ENCODE data around the gene EBF3. TPM values are rescaled to one million over a fixed set of nuclear protein-coding genes. Genes with fewer than 3 reads are reported as not detected.

The EBF3 gene
- total RNA-seq, 1 donor = 14.7 TPM

GRCh38 chr10:129864082-129864481 lies 100.0 kb downstream of the EBF3 start:
- TF ChIP-seq, protein P1, sequence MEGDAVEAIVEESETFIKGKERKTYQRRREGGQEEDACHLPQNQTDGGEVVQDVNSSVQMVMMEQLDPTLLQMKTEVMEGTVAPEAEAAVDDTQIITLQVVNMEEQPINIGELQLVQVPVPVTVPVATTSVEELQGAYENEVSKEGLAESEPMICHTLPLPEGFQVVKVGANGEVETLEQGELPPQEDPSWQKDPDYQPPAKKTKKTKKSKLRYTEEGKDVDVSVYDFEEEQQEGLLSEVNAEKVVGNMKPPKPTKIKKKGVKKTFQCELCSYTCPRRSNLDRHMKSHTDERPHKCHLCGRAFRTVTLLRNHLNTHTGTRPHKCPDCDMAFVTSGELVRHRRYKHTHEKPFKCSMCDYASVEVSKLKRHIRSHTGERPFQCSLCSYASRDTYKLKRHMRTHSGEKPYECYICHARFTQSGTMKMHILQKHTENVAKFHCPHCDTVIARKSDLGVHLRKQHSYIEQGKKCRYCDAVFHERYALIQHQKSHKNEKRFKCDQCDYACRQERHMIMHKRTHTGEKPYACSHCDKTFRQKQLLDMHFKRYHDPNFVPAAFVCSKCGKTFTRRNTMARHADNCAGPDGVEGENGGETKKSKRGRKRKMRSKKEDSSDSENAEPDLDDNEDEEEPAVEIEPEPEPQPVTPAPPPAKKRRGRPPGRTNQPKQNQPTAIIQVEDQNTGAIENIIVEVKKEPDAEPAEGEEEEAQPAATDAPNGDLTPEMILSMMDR (IDR thresholded peaks at IDR 0.05; ENCODE audit: insufficient read depth, low read length) = no peak
- H3K4me3 ChIP-seq (ENCODE audit: low read depth, low read length) = no peak overlapping the region
- DNase-seq (ENCODE audit: low read depth) = no peak

DNA sequence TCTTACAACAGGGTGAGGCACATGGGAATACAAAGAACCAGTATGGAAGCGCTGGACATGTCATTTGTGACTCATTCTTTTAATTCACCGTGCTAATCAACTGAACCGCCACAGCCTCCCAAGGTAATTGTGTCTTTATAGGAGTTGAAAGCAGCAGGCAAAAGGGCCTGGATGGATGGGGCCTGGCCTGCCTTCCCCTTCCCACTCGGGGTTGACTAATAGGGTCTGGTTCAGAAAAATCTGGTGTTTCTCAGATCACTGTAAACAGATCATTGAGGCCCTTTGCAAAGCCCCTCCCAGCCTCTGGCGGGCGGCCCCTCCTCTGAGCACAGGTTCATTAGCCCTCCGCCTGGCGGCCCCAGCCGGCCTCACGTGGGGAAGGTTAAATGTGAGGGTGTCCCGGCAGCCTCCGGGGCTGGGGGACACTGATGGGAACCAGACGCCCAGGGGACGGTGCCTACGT lies 100.8 kb downstream of the EBF3 start:
- H3K4me3 ChIP-seq (ENCODE audit: low read depth, low read length) = no peak overlapping the region
- TF ChIP-seq, protein P1 (IDR thresholded peaks at IDR 0.05; ENCODE audit: insufficient read depth, low read length) = no peak
- no peak for DNase-seq (ENCODE audit: low read depth)

DNA sequence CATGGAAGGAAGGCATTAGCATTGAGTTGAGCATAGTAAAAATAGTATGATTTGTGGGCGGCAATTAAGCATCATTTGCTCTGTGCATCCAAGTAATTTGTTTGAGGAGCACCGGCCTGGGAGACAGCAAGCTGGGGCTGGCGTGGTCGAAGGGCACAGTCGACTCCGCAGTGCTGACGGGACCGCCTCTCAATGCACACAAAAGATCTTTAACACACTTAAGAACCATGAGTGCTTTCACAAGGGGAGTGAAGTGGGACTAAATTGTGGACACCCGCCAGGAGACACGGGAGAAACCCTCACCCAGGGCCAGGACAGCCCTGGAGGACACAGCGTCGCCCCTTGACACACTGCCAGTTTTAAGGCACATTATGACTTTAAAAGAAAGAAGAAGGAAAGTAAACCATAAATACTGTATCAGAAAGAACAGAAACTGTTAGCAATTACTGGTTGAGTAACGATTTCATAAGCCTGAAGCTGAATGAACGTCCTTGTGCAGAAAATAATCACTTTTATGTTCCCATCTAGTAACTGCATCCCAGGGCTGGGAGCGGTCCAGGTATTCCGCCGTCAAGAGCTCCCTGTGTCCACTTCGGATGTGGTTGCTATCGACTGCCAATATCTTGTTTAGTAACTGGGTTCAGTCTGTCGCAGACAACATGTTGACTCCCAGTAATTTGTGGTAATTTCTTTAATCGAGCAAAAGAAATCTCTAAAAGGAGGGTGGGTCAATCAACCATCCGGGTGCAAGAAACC lies 102.1 kb downstream of the EBF3 start:
- no peak for DNase-seq (ENCODE audit: low read depth)
- TF ChIP-seq, protein P1 (IDR thresholded peaks at IDR 0.05; ENCODE audit: insufficient read depth, low read length) = no peak
- no peak overlapping the region for H3K4me3 ChIP-seq (ENCODE audit: low read depth, low read length)

DNA sequence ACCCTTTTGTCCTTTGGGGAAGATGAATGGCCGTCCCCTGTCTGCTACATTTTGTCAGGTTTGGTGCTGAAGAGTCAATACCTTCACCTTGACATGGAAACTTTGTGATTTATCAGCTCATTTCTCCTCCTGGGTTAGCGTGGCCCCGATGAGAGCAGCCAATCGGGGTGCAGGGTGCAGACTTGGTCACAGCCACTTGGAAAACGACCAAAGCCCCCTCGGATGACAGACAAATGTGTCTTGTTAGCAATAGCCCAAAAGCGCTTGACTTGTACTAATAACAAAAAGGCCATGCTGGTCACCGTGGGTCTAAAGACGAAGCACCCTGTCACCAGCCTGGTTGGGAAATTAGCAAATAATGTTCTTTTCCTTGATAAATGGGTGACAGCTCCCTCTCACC lies 103.7 kb downstream of the EBF3 start:
- DNase-seq (ENCODE audit: low read depth) = no peak
- TF ChIP-seq, protein P1 (IDR thresholded peaks at IDR 0.05; ENCODE audit: insufficient read depth, low read length) = no peak

GRCh38 chr10:129859536-129859935 lies 104.5 kb downstream of the EBF3 start:
- TF ChIP-seq, protein P1 (IDR thresholded peaks at IDR 0.05; ENCODE audit: insufficient read depth, low read length) = no peak
- no peak for DNase-seq (ENCODE audit: low read depth)
- H3K4me3 ChIP-seq (ENCODE audit: low read depth, low read length) = no peak overlapping the region

More for the DNA sequence above, 103.7 kb downstream of the EBF3 start:
- no peak overlapping the region for H3K4me3 ChIP-seq (ENCODE audit: low read depth, low read length)

- TF ChIP-seq, protein P1 (IDR thresholded peaks at IDR 0.05; ENCODE audit: insufficient read depth, low read length) = no peak
- H3K4me3 ChIP-seq (ENCODE audit: low read depth, low read length) = no peak overlapping the region
- DNase-seq (ENCODE audit: low read depth) = no peak
Measured at GRCh38 chr10:129857242-129857960, 106.7 kb downstream of the EBF3 start.

All from fibroblast of the aortic adventitia (primary cell).